IMR-90 (cell line): ENCODE results near the gene SCYGR3. TPM values are rescaled to one million over a fixed set of nuclear protein-coding genes. Genes with fewer than 3 reads are reported as not detected.

Experiments used
- ATAC-seq: fragments of 200-7000 bp; cut with Tn5 transposase; 2 replicates; pipeline ENCODE4 v1.9.1; 2020; ENCODE audit warnings: low read depth, mild to moderate bottlenecking, moderate library complexity
- BruUV-seq: library from RNA; stranded (reverse); fragments of 400-500 nt; replicated peaks from 2 replicates; lab custom pipeline; 2021; lab: Mats Ljungman, UMichigan
- CTCF ChIA-PET: fragments of 300-600 bp; formaldehyde crosslinking; extraction: SDS; loops from one replicate; lab custom pipeline; 2021; ENCODE audit warnings: antibody characterized with exemption; lab: Yijun Ruan, JAX
- POLR2A ChIA-PET: fragments of 300-600 bp; sonication (Branson Sonifier 250); formaldehyde crosslinking; loops from one replicate; lab custom pipeline; 2022; ENCODE audit warnings: antibody characterized with exemption; ENCODE audit not compliant: unreplicated experiment; lab: Charles Lee
- DNase-seq: peaks from one replicate; pipeline ENCODE4 v3.0.0; 2013
- H2AFZ ChIP-seq: replicated peaks from 2 replicates; pipeline ENCODE3; 2013; ENCODE audit warnings: low read length, mild to moderate bottlenecking; ENCODE audit not compliant: poor library complexity
- H2AK5ac ChIP-seq: 2 replicates; pipeline ENCODE4 v1.6.1; 2013; ENCODE audit warnings: low read depth, low read length, inconsistent platforms
- H2AK9ac ChIP-seq: replicated peaks from 2 replicates; pipeline ENCODE3; 2013; ENCODE audit warnings: mild to moderate bottlenecking, low read depth, low read length, moderate library complexity; ENCODE audit not compliant: poor library complexity
- H2BK120ac ChIP-seq: 2 replicates; pipeline ENCODE4 v1.6.1; 2013; ENCODE audit warnings: low read depth, low read length, inconsistent platforms
- H2BK15ac ChIP-seq: 3 replicates; pipeline ENCODE4 v1.6.1; 2013; ENCODE audit warnings: low read depth, low read length, inconsistent platforms
- H2BK20ac ChIP-seq: 2 replicates; pipeline ENCODE4 v1.6.1; 2013; ENCODE audit warnings: low read depth, mild to moderate bottlenecking, inconsistent platforms, low read length, moderate library complexity
- H2BK5ac ChIP-seq: 2 replicates; pipeline ENCODE4 v1.6.1; 2013; ENCODE audit warnings: mild to moderate bottlenecking, low read depth, low read length, inconsistent platforms; ENCODE audit not compliant: poor library complexity, severe bottlenecking
- H3K14ac ChIP-seq: replicated peaks from 2 replicates; pipeline ENCODE4 v1.6.1; 2013; ENCODE audit warnings: low read depth, low read length, inconsistent platforms
- H3K18ac ChIP-seq: 2 replicates; pipeline ENCODE4 v1.6.1; 2013; ENCODE audit warnings: low read depth, low read length, control low read depth
- H3K23ac ChIP-seq: 2 replicates; pipeline ENCODE4 v1.6.1; 2013; ENCODE audit warnings: low read depth, low read length, inconsistent platforms
- H3K27ac ChIP-seq: 2 replicates; pipeline ENCODE4 v1.5.1; 2013; ENCODE audit warnings: mild to moderate bottlenecking, control low read depth, low read length; ENCODE audit not compliant: insufficient read depth
- H3K27me3 ChIP-seq: 2 replicates; pipeline ENCODE4 v1.6.1; 2013; ENCODE audit warnings: low read length; ENCODE audit not compliant: control insufficient read depth, insufficient read depth
- H3K36me3 ChIP-seq: 2 replicates; pipeline ENCODE4 v1.6.1; 2013; ENCODE audit warnings: low read length, mixed read lengths; ENCODE audit not compliant: control insufficient read depth, insufficient read depth
- H3K4ac ChIP-seq: 2 replicates; pipeline ENCODE4 v1.6.1; 2013; ENCODE audit warnings: low read depth, low read length, inconsistent platforms
- H3K4me1 ChIP-seq: 2 replicates; pipeline ENCODE4 v1.6.1; 2013; ENCODE audit warnings: low read length, mixed read lengths; ENCODE audit not compliant: control insufficient read depth, insufficient read depth
- H3K4me2 ChIP-seq: 2 replicates; pipeline ENCODE4 v1.6.1; 2013; ENCODE audit warnings: low read depth, mild to moderate bottlenecking, control low read depth, low read length, moderate library complexity
- H3K4me3 ChIP-seq: 2 replicates; pipeline ENCODE4 v1.5.1; 2013; ENCODE audit warnings: low read depth, mild to moderate bottlenecking, control low read depth, low read length, moderate library complexity; ENCODE audit not compliant: insufficient read depth
- H3K56ac ChIP-seq: 2 replicates; pipeline ENCODE4 v1.6.1; 2013; ENCODE audit warnings: low read length, inconsistent platforms; ENCODE audit not compliant: insufficient read depth; ENCODE audit errors: extremely low read depth
- H3K79me1 ChIP-seq, 2 experiments: 2 replicates each; pipeline ENCODE4 v1.6.1; 2013; ENCODE audit warnings: low read length in 2 of 2, inconsistent platforms in 1 of 2, low read depth in 1 of 2
- H3K9ac ChIP-seq: 2 replicates; pipeline ENCODE4 v1.6.1; 2013; ENCODE audit warnings: low read depth, low read length, control low read depth
- H3K9me1 ChIP-seq: 2 replicates; pipeline ENCODE4 v1.6.1; 2013; ENCODE audit warnings: low read length, inconsistent platforms; ENCODE audit not compliant: insufficient read depth
- H3K9me3 ChIP-seq: 2 replicates; pipeline ENCODE4 v1.6.1; 2013; ENCODE audit warnings: low read length; ENCODE audit not compliant: control insufficient read depth, insufficient read depth
- H4K20me1 ChIP-seq: 2 replicates; pipeline ENCODE4 v1.6.1; 2013; ENCODE audit warnings: low read length, inconsistent platforms; ENCODE audit not compliant: insufficient read depth
- H4K5ac ChIP-seq: 2 replicates; pipeline ENCODE4 v1.6.1; 2013; ENCODE audit warnings: mild to moderate bottlenecking, low read depth, low read length, control low read depth
- H4K8ac ChIP-seq, 2 experiments: 2 replicates each; pipeline ENCODE4 v1.6.1; 2013; ENCODE audit warnings: low read depth in 2 of 2, low read length in 2 of 2, control low read depth in 1 of 2, inconsistent platforms in 1 of 2
- H4K91ac ChIP-seq: 2 replicates; pipeline ENCODE4 v1.6.1; 2013; ENCODE audit warnings: low read depth, low read length, inconsistent platforms; ENCODE audit not compliant: insufficient read depth
- CEBPB ChIP-seq: IDR thresholded peaks from 2 replicates; pipeline ENCODE4 v1.6.1; 2012; ENCODE audit warnings: low read depth, low read length, improper control_type of control experiment
- CHD1 ChIP-seq: IDR thresholded peaks from 2 replicates; pipeline ENCODE4 v1.6.1; 2012; ENCODE audit warnings: low read depth, low read length, improper control_type of control experiment
- FOS ChIP-seq: fragments of 150-350 bp; IDR thresholded peaks from 2 replicates; pipeline ENCODE4 v1.6.1; 2016; ENCODE audit warnings: low read depth, low read length
- NFE2L2 ChIP-seq: fragments of 150-350 bp; IDR thresholded peaks from 2 replicates; pipeline ENCODE4 v1.6.1; 2016; ENCODE audit warnings: low read depth, mild to moderate bottlenecking, low read length
- POLR2A ChIP-seq: IDR thresholded peaks from 2 replicates; pipeline ENCODE4 v1.6.1; 2012; ENCODE audit warnings: mild to moderate bottlenecking, low read depth, low read length
- WGBS, 2 experiments: methylation state at CpG; one replicate each; pipeline versions ENCODE4 v1.1.5 to v1.1.7; 2013; ENCODE audit warnings: missing lambda C conversion rate in 2 of 2; ENCODE audit not compliant: insufficient read length in 1 of 2; ENCODE audit errors: extremely low coverage in 2 of 2; 5-methylcytosine and 5-hydroxymethylcytosine counted together
- dilution Hi-C: fragments of 300-500 bp; cut with HindIII; formaldehyde crosslinking; loops from one replicate; pipeline ENCODE4 v1.14.3; 2018; ENCODE audit warnings: low sequenced_read_pairs; ENCODE audit not compliant: unreplicated experiment
- in situ Hi-C: fragments of 300-500 bp; cut with MboI; formaldehyde crosslinking; loops from 3 replicates; pipeline ENCODE4 v1.14.3; 2019; ENCODE audit warnings: low sequenced_read_pairs, inconsistent platforms, mixed read lengths
- intact Hi-C: fragments of 100-400 bp; cut with micrococcal nuclease; formaldehyde crosslinking; loops from 2 replicates; pipeline ENCODE4 v1.10.0; 2022
- polyA plus RNA-seq, 3 experiments: library from polyadenylated mRNA; depleted of rRNA; stranded (reverse); fragments of >200 nt; gene quantifications; 2 replicates each; pipeline ENCODE4 v1.2.3, GENCODE V29; 2012; ENCODE audit warnings: low replicate concordance in 1 of 3
- total RNA-seq: library from RNA; depleted of rRNA; stranded (reverse); fragments of >200 nt; gene quantifications from 2 replicates; pipeline ENCODE4 v1.2.3, GENCODE V29; 2012
- TF ChIP-seq, protein P1 (sequence below): conservative IDR thresholded peaks from 2 replicates; pipeline ENCODE4 v1.5.1; 2012; ENCODE audit warnings: mild to moderate bottlenecking, low read depth, low read length, improper control_type of control experiment

Gene SCYGR3
- total and polyA plus RNA-seq, 2 of the 4 experiments (the other 2 are of a cell fraction): not detected

GRCh38 chr2:227661025-227661649 is 46.5 kb upstream of the SCYGR3 start:
- no peak overlapping the region for H2AK5ac ChIP-seq
- intact Hi-C loops: no loop called here
- ATAC-seq (no peak), DNase-seq (no peak)
- no peak overlapping the region for H2BK15ac ChIP-seq
- peak overlapping the region; percentile 37 for H2AFZ ChIP-seq
- H3K4me1 ChIP-seq: no peaks in the 10 kb centered on the region
- ChIA-PET POLR2A (no interaction called here), CTCF (no interaction called here)
- no peak overlapping the region for H3K18ac ChIP-seq
- H3K4me3 ChIP-seq: no peak overlapping the region
- dilution Hi-C loops: no loop called here
- H3K9me3 ChIP-seq: no peaks in the 10 kb centered on the region
- no peak overlapping the region for H4K5ac ChIP-seq
- no peak overlapping the region for H4K91ac ChIP-seq
- no TSS peak for BruUV-seq
- no peaks in the 10 kb centered on the region for H3K36me3 ChIP-seq
- no peak overlapping the region for H2AK9ac ChIP-seq
- H3K4ac ChIP-seq: no peak overlapping the region
- H3K79me1 ChIP-seq: no peaks in the 10 kb centered on the region
- no peak overlapping the region for H3K23ac ChIP-seq
- H2BK5ac ChIP-seq: no peak overlapping the region
- in situ Hi-C loops: loop anchor here (10.0 kb wide), 1 partner anchor 224 kb away; no protein-coding TSS in a partner anchor
- TF ChIP-seq FOS: no peak
- TF ChIP-seq, protein P1, sequence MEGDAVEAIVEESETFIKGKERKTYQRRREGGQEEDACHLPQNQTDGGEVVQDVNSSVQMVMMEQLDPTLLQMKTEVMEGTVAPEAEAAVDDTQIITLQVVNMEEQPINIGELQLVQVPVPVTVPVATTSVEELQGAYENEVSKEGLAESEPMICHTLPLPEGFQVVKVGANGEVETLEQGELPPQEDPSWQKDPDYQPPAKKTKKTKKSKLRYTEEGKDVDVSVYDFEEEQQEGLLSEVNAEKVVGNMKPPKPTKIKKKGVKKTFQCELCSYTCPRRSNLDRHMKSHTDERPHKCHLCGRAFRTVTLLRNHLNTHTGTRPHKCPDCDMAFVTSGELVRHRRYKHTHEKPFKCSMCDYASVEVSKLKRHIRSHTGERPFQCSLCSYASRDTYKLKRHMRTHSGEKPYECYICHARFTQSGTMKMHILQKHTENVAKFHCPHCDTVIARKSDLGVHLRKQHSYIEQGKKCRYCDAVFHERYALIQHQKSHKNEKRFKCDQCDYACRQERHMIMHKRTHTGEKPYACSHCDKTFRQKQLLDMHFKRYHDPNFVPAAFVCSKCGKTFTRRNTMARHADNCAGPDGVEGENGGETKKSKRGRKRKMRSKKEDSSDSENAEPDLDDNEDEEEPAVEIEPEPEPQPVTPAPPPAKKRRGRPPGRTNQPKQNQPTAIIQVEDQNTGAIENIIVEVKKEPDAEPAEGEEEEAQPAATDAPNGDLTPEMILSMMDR: no peak
- no peak for TF ChIP-seq CHD1
- no peak for TF ChIP-seq CEBPB
- no peak for TF ChIP-seq POLR2A
- no peak for TF ChIP-seq NFE2L2
- no peak overlapping the region for H2BK120ac ChIP-seq
- H3K56ac ChIP-seq: no peak overlapping the region
- H4K20me1 ChIP-seq: no peaks in the 10 kb centered on the region
- H4K8ac ChIP-seq: no peak overlapping the region
- peaks cover 4% of the 10 kb centered on the region for H3K27me3 ChIP-seq
- H2BK20ac ChIP-seq: no peak overlapping the region
- H3K9me1 ChIP-seq: no peaks in the 10 kb centered on the region
- H3K4me2 ChIP-seq: no peak overlapping the region
- H3K9ac ChIP-seq: no peak overlapping the region
- H3K14ac ChIP-seq: no peak overlapping the region
- no peak overlapping the region for H3K27ac ChIP-seq
- WGBS, 2 experiments: no CpG with 5 or more reads among the region's 7 CpGs
